Stimulated activated CD4-positive, alpha-beta T cell treated with anti-CD3 and anti-CD28 coated beads, TNF-alpha, amount 100 ng/mL, for 24 hours (primary cell): ENCODE results near the gene PRDX2.
"Not testable (repeated sequence)": the region's sequence is repeated elsewhere in the genome, so short reads cannot be mapped to it uniquely, and the experiment has no call there.

Source experiments
- DNase-seq, 3 experiments: peaks; one replicate each; pipeline ENCODE4 v3.0.0-alpha.2; 2020; ENCODE audit warnings: low read depth in 3 of 3

The PRDX2 gene

GRCh38 chr19:12825254-12826131 is 23.9 kb upstream of the PRDX2 start:
- DNase-seq, result peak in 1 of 3 experiments; percentile 44

- no peak for DNase-seq
These were observed 20.2 kb upstream of the PRDX2 start for GRCh38 chr19:12821761-12822160.

- DNase-seq, result not testable (repeated sequence)
These were observed 16.2 kb upstream of the PRDX2 start for GRCh38 chr19:12817810-12818209.

- not testable (repeated sequence) for DNase-seq
These were observed 15.6 kb upstream of the PRDX2 start for GRCh38 chr19:12817188-12817587.

- no peak for DNase-seq
These were observed 13.5 kb upstream of the PRDX2 start for GRCh38 chr19:12815088-12815487.

GRCh38 chr19:12806242-12807081 is 4.9 kb upstream of the PRDX2 start, which contains the start of gene RNASEH2A:
RNASEH2A (plus strand) TSS chr19:12806584; CDS start chr19:12806674, 90 bp downstream.
- DNase-seq, result peak; percentile 75 to 88 (median 82)

GRCh38 chr19:12804051-12804450 is 2.5 kb upstream of the PRDX2 start:
- no peak for DNase-seq

GRCh38 chr19:12802267-12803106 is 887 bp upstream of the PRDX2 start:
- DNase-seq, result no peak

GRCh38 chr19:12800923-12801465 is 606 bp downstream of the PRDX2 start:
- no peak for DNase-seq

- DNase-seq, result no peak
These were observed 1.2 kb downstream of the PRDX2 start for GRCh38 chr19:12800466-12800770.

GRCh38 chr19:12799742-12800465 is 1.7 kb downstream of the PRDX2 start:
- DNase-seq, result no peak

- not testable (repeated sequence) for DNase-seq
These were observed 4.0 kb downstream of the PRDX2 start for GRCh38 chr19:12797607-12798006.

GRCh38 chr19:12797141-12797587 is 4.4 kb downstream of the PRDX2 start:
- no peak for DNase-seq

GRCh38 chr19:12796146-12797071 is 5.2 kb downstream of the PRDX2 start:
- peak in 1 of 3 experiments; percentile 69 for DNase-seq

- no peak for DNase-seq
These were observed 6.6 kb downstream of the PRDX2 start for GRCh38 chr19:12794971-12795381.

- DNase-seq, result no peak
These were observed 7.2 kb downstream of the PRDX2 start for GRCh38 chr19:12794196-12794941.

- peak; percentile 81 to 90 (median 87) for DNase-seq
These were observed 8.1 kb downstream of the PRDX2 start for GRCh38 chr19:12793290-12794195.

GRCh38 chr19:12792853-12793289 is 8.7 kb downstream of the PRDX2 start:
- no peak for DNase-seq
